Tibial nerve (tissue), 4 donors: Measurements from ENCODE around the gene PIP4K2C.

Experiments used
- CTCF ChIP-seq, 5 experiments: fragments of 200-600 bp in 3 of 5; fragments of 450-650 bp in 2 of 5; sonication (generic) in 3 of 5; IDR thresholded peaks; one replicate each; pipeline ENCODE4 v1.5.1; 2016 to 2019; ENCODE audit warnings: antibody characterized with exemption in 5 of 5, mild to moderate bottlenecking in 3 of 5, moderate library complexity in 2 of 5
- EP300 ChIP-seq, 2 donors: sonication (generic); formaldehyde crosslinking; IDR thresholded peaks; one replicate each; pipeline ENCODE4 v1.6.1; 2017; ENCODE audit warnings: antibody characterized with exemption in 2 of 2, mild to moderate bottlenecking in 1 of 2
- POLR2A ChIP-seq, 2 donors: fragments of 450-650 bp; IDR thresholded peaks; one replicate each; pipeline ENCODE4 v1.6.1; 2017; ENCODE audit warnings: antibody characterized with exemption in 2 of 2, mild to moderate bottlenecking in 2 of 2, moderate library complexity in 2 of 2

GRCh38 chr12:57623811-57624390 is 32.9 kb downstream of the PIP4K2C start:
- TF ChIP-seq CTCF (IDR thresholded peaks at IDR 0.05), result no peak
- no peak for TF ChIP-seq POLR2A (IDR thresholded peaks at IDR 0.05)
- TF ChIP-seq EP300 (IDR thresholded peaks at IDR 0.05), result no peak
